Fibroblast of the aortic adventitia (primary cell): ENCODE data around the gene RHEX. TPM values are rescaled to one million over a fixed set of nuclear protein-coding genes. Genes with fewer than 3 reads are reported as not detected.

Source experiments
- DNase-seq: peaks from one replicate; pipeline ENCODE4 v3.0.0-alpha.2; 2010; ENCODE audit warnings: low read depth
- H3K4me3 ChIP-seq: 2 replicates; pipeline ENCODE4 v1.5.1; 2011; ENCODE audit warnings: low read depth, mild to moderate bottlenecking, control low read depth, low read length, moderate library complexity
- total RNA-seq: library from RNA; depleted of rRNA; stranded (reverse); fragments of >200 nt; gene quantifications from 2 replicates; pipeline ENCODE4 v1.2.3, GENCODE V29; 2012; ENCODE audit warnings: low replicate concordance
- TF ChIP-seq, protein P1 (sequence below): IDR thresholded peaks from 2 replicates; pipeline ENCODE4 v1.5.1; 2011; ENCODE audit warnings: mild to moderate bottlenecking, low read length, control low read depth, inconsistent platforms; ENCODE audit not compliant: insufficient read depth

RHEX gene
- total RNA-seq, 1 donor, result not detected

- DNase-seq, result peak; percentile 25
- TF ChIP-seq, protein P1, sequence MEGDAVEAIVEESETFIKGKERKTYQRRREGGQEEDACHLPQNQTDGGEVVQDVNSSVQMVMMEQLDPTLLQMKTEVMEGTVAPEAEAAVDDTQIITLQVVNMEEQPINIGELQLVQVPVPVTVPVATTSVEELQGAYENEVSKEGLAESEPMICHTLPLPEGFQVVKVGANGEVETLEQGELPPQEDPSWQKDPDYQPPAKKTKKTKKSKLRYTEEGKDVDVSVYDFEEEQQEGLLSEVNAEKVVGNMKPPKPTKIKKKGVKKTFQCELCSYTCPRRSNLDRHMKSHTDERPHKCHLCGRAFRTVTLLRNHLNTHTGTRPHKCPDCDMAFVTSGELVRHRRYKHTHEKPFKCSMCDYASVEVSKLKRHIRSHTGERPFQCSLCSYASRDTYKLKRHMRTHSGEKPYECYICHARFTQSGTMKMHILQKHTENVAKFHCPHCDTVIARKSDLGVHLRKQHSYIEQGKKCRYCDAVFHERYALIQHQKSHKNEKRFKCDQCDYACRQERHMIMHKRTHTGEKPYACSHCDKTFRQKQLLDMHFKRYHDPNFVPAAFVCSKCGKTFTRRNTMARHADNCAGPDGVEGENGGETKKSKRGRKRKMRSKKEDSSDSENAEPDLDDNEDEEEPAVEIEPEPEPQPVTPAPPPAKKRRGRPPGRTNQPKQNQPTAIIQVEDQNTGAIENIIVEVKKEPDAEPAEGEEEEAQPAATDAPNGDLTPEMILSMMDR, result no peak
- no peak overlapping the region for H3K4me3 ChIP-seq
Measured at GRCh38 chr1:206128196-206128595, 75.2 kb downstream of the RHEX start.

DNA sequence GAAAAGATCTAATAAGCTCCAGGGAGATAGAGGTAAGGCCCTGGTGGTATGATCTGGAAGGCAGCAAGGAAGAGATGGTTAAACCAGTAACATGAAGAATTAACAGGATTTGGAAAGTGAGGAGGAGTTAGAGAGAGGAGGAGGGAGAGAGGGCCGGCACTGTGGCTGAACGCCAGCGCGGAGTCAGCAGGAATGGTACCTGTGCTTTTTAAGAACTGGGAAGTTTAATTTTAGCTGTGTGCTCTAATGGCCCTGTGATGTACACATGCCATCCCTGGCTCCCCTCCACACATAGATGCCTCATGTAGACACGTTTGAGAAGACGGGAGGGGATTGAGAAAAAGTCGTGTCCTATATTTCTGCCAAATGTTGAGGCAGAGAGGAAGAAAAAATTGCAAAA is 78.1 kb downstream of the RHEX start:
- no peak overlapping the region for H3K4me3 ChIP-seq
- TF ChIP-seq, protein P1, result no peak
- DNase-seq, result no peak

DNA sequence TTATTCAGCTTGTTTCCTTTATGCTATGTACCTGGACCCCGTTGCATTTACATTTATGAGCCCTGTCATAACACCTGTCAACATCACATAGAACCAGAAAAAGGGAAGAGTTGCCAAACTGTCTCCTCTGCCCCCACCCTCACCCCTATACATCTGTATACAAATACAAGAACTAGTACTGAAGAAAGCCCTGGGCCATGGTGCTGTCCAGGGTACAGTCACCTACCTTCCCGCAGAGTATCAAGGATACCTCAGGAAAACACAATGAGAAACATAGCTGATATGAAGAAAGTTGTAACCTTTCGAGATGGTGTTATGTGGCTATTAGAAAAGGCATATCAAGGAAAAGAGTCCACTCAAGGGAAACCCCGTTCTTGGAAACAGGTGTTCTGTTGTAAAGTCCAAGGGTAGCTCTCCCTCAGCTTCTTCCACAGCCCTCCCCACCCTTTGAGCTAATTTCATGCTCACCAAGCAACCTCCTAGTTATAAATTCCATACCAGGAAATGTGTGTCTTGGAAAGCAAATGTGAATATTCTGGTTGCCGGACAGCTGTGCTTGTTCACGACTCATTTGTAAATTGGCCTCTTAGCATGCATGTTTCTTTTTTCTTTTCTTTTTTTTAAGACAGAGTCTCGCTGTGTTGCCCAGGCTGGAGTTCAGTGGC is 80.9 kb downstream of the RHEX start:
- H3K4me3 ChIP-seq, result no peak overlapping the region
- TF ChIP-seq, protein P1, result no peak

GRCh38 chr1:206135248-206135647 is 82.3 kb downstream of the RHEX start:
- TF ChIP-seq, protein P1, result no peak
- no peak overlapping the region for H3K4me3 ChIP-seq
- DNase-seq, result no peak

More for the DNA sequence above, 80.9 kb downstream of the RHEX start:
- DNase-seq, result no peak

GRCh38 chr1:206136241-206136640 is 83.3 kb downstream of the RHEX start:
- TF ChIP-seq, protein P1, result no peak
- no peak overlapping the region for H3K4me3 ChIP-seq
- no peak for DNase-seq

DNA sequence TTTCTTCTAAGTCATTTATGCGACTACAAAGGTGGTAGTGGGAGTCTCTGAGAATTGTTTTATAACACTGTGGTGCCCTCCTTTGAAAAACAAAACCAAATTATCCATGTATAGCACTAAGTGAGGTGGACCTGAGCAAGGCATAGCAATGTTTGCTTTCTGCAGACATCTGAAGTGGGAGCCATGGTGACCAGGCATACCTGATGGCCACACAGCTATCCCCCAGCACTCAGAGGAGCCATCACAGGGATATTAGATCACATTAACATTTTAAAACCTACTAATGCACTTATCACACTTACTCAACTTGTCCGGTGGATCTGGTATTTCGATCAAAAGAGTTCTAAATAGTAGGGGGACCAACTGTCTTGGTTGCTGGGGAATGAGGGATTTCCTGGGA is 89.0 kb downstream of the RHEX start:
- TF ChIP-seq, protein P1, result no peak
- no peak for DNase-seq
- no peak overlapping the region for H3K4me3 ChIP-seq

GRCh38 chr1:206142770-206143169 is 89.8 kb downstream of the RHEX start:
- no peak overlapping the region for H3K4me3 ChIP-seq
- DNase-seq, result no peak
- TF ChIP-seq, protein P1, result no peak
